ENCODE measurements around the gene PIGQ.

Gene PIGQ

DNA sequence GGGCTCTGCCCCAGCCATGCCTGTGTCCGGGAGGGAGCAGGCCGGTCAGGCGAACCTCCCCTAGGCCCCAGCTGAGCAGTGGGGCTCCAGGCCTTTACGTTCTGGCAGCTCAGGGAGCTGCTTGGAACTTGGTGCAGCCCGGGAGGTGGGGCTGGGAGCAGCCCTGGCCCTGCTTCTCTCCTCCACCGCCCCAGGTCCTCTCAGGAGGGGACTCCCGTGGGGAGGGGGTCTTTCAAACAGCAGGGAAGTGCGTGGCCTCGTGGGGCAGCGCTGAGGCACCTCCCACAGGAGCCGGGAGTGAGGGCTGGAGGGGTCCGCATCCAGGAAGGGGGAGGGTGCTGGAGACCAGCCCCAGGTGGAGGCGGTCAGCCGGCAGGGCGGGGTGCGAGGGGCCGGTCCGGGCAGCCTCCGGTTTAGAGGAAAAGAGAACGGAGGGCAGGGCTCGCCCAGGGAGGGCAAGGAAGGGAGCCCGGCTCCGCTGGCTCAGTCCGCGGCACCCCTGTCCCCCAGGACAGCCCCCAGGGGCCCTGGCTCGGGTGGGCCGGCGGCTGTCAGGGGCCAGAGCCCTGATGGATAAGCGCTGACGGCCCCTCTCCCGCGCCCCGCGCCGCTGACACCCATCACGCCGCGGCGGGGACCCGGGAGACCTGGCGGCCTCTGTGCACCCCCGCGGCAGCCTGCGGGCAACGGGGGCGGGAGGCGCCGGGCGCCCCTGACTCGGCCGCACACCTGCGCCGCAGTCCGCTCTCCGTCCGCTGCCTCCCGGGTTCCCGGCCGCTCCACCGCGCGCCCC is 10.2 kb upstream of the PIGQ start:
- in situ Hi-C loops (cut with MboI; ENCODE audit: low sequenced_read_pairs, unreplicated experiment), result no loop called here
- TF ChIP-seq, protein P1, sequence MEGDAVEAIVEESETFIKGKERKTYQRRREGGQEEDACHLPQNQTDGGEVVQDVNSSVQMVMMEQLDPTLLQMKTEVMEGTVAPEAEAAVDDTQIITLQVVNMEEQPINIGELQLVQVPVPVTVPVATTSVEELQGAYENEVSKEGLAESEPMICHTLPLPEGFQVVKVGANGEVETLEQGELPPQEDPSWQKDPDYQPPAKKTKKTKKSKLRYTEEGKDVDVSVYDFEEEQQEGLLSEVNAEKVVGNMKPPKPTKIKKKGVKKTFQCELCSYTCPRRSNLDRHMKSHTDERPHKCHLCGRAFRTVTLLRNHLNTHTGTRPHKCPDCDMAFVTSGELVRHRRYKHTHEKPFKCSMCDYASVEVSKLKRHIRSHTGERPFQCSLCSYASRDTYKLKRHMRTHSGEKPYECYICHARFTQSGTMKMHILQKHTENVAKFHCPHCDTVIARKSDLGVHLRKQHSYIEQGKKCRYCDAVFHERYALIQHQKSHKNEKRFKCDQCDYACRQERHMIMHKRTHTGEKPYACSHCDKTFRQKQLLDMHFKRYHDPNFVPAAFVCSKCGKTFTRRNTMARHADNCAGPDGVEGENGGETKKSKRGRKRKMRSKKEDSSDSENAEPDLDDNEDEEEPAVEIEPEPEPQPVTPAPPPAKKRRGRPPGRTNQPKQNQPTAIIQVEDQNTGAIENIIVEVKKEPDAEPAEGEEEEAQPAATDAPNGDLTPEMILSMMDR (IDR thresholded peaks at IDR 0.05; ENCODE audit: borderline replicate concordance, control extremely low read depth, extremely low read depth, insufficient read depth, missing control alignments), result no peak
- peak; percentile 43 for DNase-seq (ENCODE audit: low spot score)

DNA sequence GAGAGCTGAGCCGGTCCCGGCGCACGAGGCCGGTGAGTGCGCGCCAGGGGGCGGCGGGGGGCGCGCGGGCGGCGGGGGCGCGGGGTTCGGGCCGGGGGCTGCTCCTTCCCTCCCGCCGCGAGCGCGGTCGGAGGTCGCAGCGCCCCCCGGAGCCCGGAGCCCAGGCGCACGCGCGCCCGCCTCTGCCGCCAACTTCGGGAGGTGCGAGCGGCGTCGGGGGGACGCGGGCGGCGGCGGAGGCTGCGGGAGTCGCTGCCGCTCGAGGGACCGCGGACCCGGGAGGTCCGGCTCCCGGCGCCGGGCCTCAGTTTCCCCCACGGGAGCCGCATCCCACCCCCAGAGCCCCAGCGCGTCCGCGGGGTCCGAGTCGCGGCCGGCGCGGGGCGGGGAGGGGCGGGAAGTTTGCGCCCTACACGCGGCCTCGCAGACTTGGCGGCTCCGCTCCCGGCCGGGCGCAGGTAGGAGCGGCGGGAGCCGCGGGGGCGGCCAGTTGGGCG is 9.5 kb upstream of the PIGQ start, which contains the start of gene PRR35:
PRR35 (plus strand) TSS at position 191 of the 497 bp plus-strand sequence. CDS start 2,901 bp downstream, outside the sequence.
- no peak for DNase-seq (ENCODE audit: low spot score)
- TF ChIP-seq, protein P1 (IDR thresholded peaks at IDR 0.05; ENCODE audit: borderline replicate concordance, control extremely low read depth, extremely low read depth, insufficient read depth, missing control alignments), result no peak
- in situ Hi-C loops (cut with MboI; ENCODE audit: low sequenced_read_pairs, unreplicated experiment), result no loop called here

DNA sequence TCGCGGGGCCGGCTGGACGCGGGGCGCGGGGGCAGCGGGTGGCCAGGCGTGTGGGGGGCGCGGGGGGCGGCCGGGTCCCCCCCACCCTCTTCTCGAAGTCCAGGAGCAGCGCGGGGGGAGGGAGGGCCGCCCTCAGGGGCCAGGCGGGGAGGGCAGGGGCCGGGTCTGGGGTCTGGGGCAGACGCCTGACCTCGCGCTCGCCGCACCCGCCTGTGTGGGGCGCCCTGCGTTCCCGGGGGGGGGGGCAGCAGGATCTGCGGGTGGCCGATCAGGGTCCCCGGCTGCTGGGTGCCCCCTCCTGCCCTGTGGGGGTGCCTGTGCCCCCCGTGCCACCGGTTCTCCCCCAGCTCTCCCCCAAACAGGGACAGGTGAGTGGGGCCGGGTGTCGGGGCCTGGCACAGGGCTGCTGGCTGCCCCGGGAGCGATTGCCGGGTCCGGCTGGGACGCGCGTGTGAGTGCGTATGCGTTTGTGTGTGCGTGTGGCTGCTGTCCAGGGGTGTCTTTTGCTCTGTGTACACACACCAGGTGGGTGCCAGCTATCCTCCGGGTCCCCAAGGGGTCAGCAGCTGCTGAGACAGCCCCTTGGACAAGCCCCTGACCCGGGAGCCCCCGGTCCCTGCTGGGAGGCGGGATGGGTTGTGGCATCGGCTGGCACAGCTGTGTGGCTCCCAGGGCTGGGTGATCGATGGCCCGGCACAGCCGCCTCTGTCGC is 8.9 kb upstream of the PIGQ start:
- DNase-seq (ENCODE audit: low spot score), result peak; percentile 42
- TF ChIP-seq, protein P1 (IDR thresholded peaks at IDR 0.05; ENCODE audit: borderline replicate concordance, control extremely low read depth, extremely low read depth, insufficient read depth, missing control alignments), result no peak
- in situ Hi-C loops (cut with MboI; ENCODE audit: low sequenced_read_pairs, unreplicated experiment), result no loop called here

DNA sequence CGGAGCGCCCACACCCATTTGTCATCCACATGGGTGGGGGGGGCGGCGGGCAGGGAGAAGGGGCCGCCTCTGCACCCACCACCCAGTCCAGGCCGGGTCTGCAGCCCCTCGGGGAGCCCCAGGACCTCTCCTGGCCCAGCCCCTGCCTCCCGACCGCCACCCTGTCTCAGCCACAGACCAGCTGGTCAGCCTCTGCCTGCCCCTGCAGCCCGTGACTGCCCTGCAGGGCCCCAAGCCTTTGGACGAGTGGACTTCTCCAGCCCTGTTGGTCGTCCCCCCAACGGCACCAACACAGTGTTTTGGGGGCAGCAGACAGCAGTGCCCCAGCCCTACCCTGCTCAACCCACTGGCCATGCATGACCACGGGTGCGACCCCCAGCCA is 8.4 kb upstream of the PIGQ start:
- no peak for DNase-seq (ENCODE audit: low spot score)
- TF ChIP-seq, protein P1 (IDR thresholded peaks at IDR 0.05; ENCODE audit: borderline replicate concordance, control extremely low read depth, extremely low read depth, insufficient read depth, missing control alignments), result no peak
- in situ Hi-C loops (cut with MboI; ENCODE audit: low sequenced_read_pairs, unreplicated experiment), result no loop called here

GRCh38 chr16:561957-562938 is 7.5 kb upstream of the PIGQ start:
- in situ Hi-C loops (cut with MboI; ENCODE audit: low sequenced_read_pairs, unreplicated experiment), result no loop called here
- DNase-seq (ENCODE audit: low spot score), result no peak
- TF ChIP-seq, protein P1 (IDR thresholded peaks at IDR 0.05; ENCODE audit: borderline replicate concordance, control extremely low read depth, extremely low read depth, insufficient read depth, missing control alignments), result no peak
